SH-SY5Y (cell line): ENCODE measurements around the gene TNFRSF6B.

ENCODE experiments used
- GATA2 ChIP-seq: IDR thresholded peaks from 2 replicates; pipeline ENCODE4 v1.6.1; 2011; ENCODE audit warnings: mild to moderate bottlenecking, low read depth, low read length
- GATA3 ChIP-seq: IDR thresholded peaks from 2 replicates; pipeline ENCODE4 v1.6.1; 2011; ENCODE audit warnings: low read depth, mild to moderate bottlenecking, low read length, moderate library complexity

DNA sequence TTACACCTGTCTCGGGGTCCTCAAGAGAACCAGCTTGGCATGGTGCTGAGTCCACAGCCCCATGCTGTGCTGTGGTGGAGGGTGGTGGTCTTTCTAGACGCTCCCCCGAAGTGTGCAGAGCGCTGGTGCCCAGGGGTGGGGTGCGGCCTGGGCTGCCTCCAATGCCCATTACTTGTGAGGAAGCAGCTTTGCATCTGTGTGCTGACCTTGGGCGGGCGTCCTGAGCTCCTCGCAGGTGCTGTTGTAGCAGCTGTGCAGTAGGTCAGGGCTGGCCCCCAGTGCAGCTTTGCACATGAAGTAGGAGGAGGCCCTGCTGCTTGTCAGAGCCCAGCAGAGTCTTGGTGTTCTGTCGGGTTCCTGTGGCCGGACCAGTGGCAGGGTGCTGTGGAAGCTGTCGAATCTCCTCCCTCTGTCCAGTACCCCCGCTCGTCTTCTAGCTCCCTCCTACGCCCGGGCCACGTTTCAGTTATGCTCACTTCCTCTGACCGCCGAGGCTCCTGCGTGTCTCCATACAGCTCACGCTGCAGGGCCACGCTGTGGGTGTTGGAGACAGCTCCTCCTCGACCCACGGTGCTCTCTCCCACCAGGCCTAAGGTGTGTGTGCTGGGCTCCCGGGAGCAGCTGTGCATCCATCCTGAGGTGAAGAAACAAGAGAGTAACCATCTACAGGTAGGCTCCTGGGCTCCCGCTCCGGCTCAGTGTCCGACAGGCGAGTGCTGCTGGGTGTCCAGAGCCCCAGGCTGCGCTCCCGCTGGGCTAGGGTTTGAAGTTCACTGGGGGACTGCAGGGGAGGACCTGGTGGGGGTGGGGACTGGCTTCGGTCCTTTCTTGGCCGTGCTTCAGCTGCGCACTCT, 34.3 kb upstream of the TNFRSF6B start:
- TF ChIP-seq GATA2: no peak
- no peak for TF ChIP-seq GATA3
